Measurements from ENCODE around the gene LRP5.

GRCh38 chr11:68374531-68374930, 62.1 kb downstream of the LRP5 start:
- TF ChIP-seq EP300 (IDR thresholded peaks at IDR 0.05) (no peak), POLR2A (IDR thresholded peaks at IDR 0.05) (no peak)
